Colonic mucosa (tissue), 4 donors: ENCODE results near the gene WDR64. TPM values are rescaled to one million over a fixed set of nuclear protein-coding genes. Genes with fewer than 3 reads are reported as not detected.

Source experiments
- DNase-seq: peaks from one replicate; pipeline ENCODE4 v3.0.0-alpha.2; 2020
- H3K27ac ChIP-seq: fragments of 200-600 bp; one replicate; pipeline ENCODE4 v1.8.0; 2021
- H3K27me3 ChIP-seq: fragments of 200-600 bp; one replicate; pipeline ENCODE4 v1.8.0; 2021
- H3K36me3 ChIP-seq: fragments of 200-600 bp; one replicate; pipeline ENCODE4 v1.8.0; 2021
- H3K4me1 ChIP-seq: fragments of 200-600 bp; one replicate; pipeline ENCODE4 v1.8.0; 2021; ENCODE audit warnings: mild to moderate bottlenecking
- H3K4me3 ChIP-seq: fragments of 200-600 bp; one replicate; pipeline ENCODE4 v1.8.0; 2021
- H3K9ac ChIP-seq, 2 donors: one replicate each; pipeline ENCODE4 v1.7.0; 2013; ENCODE audit warnings: control low read depth in 2 of 2, low read depth in 2 of 2, low read length in 2 of 2
- H3K9me3 ChIP-seq: fragments of 200-600 bp; one replicate; pipeline ENCODE4 v1.8.0; 2021
- intact Hi-C: fragments of 100-400 bp; cut with DNase I; formaldehyde crosslinking; loops from one replicate; pipeline ENCODE4 v1.14.1; 2022
- total RNA-seq, 2 donors: library from RNA; stranded (reverse); fragmentation: NEBNext Ultra II Directional in 1 of 2; extraction: Animal tissue kit (Norgen Biotek cat#: 25700) in 1 of 2; gene quantifications; one replicate each; pipeline ENCODE4 v1.2.1, GENCODE V29; 2021
- TF ChIP-seq, protein P1 (sequence below): fragments of 200-600 bp; IDR thresholded peaks from one replicate; pipeline ENCODE4 v1.8.0; 2022; ENCODE audit warnings: antibody characterized with exemption, mild to moderate bottlenecking
- donor health status: healthy.
- donor health status: DM: no; HTN: no; CAD: no.
- donor health status: DM: no; HTN: no; CAD: no.

The WDR64 gene
- total RNA-seq, 2 donors from 2014 or later = not detected

DNA sequence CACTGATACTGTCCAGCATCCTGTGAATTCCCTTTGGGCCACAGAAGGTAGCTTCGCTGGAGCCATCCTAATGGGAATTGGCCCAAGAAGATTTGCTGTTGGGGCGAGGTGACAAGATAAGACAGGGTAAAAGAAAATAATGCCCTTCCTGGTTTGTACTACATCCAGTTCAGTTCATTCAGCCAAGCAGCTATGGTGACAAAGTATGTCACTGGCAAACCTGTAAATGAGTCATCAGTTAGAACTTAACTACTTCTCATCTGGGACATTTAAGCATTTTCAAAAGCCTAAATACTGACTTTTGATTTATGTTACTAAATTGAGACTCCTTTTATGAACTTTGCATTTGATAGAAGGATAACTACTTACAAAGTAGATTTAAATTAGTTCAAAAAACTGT is 54.2 kb downstream of the WDR64 start:
- no peak overlapping the region for H3K9ac ChIP-seq

GRCh38 chr1:241706967-241707366 is 54.9 kb downstream of the WDR64 start:
- Histone ChIP-seq H3K27me3 (no peaks in the 10 kb centered on the region), H3K4me1 (no peaks in the 10 kb centered on the region), H3K27ac (no peak overlapping the region), H3K9ac (no peak overlapping the region), H3K36me3 (no peaks in the 10 kb centered on the region), H3K9me3 (no peaks in the 10 kb centered on the region), H3K4me3 (no peak overlapping the region)
- no peak for DNase-seq
- intact Hi-C loops = no loop called here
- TF ChIP-seq, protein P1, sequence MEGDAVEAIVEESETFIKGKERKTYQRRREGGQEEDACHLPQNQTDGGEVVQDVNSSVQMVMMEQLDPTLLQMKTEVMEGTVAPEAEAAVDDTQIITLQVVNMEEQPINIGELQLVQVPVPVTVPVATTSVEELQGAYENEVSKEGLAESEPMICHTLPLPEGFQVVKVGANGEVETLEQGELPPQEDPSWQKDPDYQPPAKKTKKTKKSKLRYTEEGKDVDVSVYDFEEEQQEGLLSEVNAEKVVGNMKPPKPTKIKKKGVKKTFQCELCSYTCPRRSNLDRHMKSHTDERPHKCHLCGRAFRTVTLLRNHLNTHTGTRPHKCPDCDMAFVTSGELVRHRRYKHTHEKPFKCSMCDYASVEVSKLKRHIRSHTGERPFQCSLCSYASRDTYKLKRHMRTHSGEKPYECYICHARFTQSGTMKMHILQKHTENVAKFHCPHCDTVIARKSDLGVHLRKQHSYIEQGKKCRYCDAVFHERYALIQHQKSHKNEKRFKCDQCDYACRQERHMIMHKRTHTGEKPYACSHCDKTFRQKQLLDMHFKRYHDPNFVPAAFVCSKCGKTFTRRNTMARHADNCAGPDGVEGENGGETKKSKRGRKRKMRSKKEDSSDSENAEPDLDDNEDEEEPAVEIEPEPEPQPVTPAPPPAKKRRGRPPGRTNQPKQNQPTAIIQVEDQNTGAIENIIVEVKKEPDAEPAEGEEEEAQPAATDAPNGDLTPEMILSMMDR = no peak

More for the DNA sequence above, 54.2 kb downstream of the WDR64 start:
- intact Hi-C loops = no loop called here
- Histone ChIP-seq H3K27ac (no peak overlapping the region), H3K4me3 (no peak overlapping the region), H3K27me3 (no peaks in the 10 kb centered on the region), H3K4me1 (no peaks in the 10 kb centered on the region), H3K9me3 (no peaks in the 10 kb centered on the region), H3K36me3 (no peaks in the 10 kb centered on the region)
- no peak for DNase-seq
- TF ChIP-seq, protein P1 = no peak

- intact Hi-C loops = no loop called here
- no peak overlapping the region for H3K27ac ChIP-seq
- H3K9me3 ChIP-seq = no peaks in the 10 kb centered on the region
- H3K27me3 ChIP-seq = no peaks in the 10 kb centered on the region
- TF ChIP-seq, protein P1 = no peak
- no peaks in the 10 kb centered on the region for H3K4me1 ChIP-seq
- DNase-seq = no peak
- no peaks in the 10 kb centered on the region for H3K36me3 ChIP-seq
- H3K9ac ChIP-seq = no peak overlapping the region
- no peak overlapping the region for H3K4me3 ChIP-seq
Measured at GRCh38 chr1:241707442-241707841, 55.4 kb downstream of the WDR64 start.

DNA sequence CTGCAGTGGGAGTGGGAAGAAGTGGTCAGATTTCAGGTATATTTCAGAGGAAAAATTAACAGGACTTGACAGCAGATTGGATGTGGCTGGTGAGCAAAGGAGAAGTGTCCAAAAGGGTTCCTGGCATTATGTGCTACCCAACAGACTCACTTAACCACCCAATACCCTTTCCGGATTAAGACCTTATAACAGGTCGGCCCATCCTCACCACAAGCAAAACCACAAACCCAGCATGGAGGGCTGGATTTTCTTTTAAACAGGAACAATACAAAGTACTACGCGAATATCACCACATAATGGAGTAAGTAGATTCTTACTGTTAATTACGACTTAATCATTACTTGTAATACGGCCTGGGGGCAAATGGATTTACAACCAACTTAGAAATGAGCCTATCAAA is 59.2 kb downstream of the WDR64 start:
- H3K36me3 ChIP-seq = no peaks in the 10 kb centered on the region
- DNase-seq = no peak
- no peak overlapping the region for H3K4me3 ChIP-seq
- TF ChIP-seq, protein P1 = no peak
- H3K9ac ChIP-seq = no peak overlapping the region
- H3K27ac ChIP-seq = no peak overlapping the region
- intact Hi-C loops = no loop called here
- H3K27me3 ChIP-seq = no peaks in the 10 kb centered on the region
- H3K4me1 ChIP-seq = no peaks in the 10 kb centered on the region
- no peaks in the 10 kb centered on the region for H3K9me3 ChIP-seq

DNA sequence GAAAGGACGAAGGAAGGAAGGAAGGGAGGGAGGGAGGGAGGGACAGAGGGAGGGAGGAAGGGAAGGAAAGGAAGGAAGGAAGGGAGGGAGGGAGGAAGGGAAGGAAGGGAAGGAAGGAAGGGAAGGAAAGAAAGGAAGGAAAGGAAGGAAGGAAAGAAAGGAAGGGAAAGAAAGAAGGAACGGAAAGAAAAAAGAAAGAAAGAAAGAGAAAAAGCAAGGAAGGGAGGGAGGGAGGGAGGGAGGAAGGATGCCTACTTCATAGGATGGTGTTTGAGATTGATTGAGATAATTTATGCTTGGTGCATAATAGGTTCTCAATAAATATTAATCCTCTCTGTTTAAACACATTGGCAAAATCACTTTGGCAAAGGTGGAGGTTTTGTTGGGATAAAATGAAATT is 61.2 kb downstream of the WDR64 start:
- Histone ChIP-seq H3K4me3 (no peak overlapping the region), H3K9me3 (no peaks in the 10 kb centered on the region), H3K36me3 (no peaks in the 10 kb centered on the region), H3K9ac (no peak overlapping the region), H3K4me1 (no peaks in the 10 kb centered on the region), H3K27ac (no peak overlapping the region), H3K27me3 (no peaks in the 10 kb centered on the region)
- TF ChIP-seq, protein P1 = no peak
- no peak for DNase-seq
- intact Hi-C loops = no loop called here
